ENCODE measurements around the gene TEPSIN. TPM values are rescaled to one million over a fixed set of nuclear protein-coding genes. Genes with fewer than 3 reads are reported as not detected.

Gene TEPSIN
- total and polyA plus RNA-seq, 2 of the 13 experiments (the other 11 are each of a cell fraction or from before 2014, with no cell fraction given), result 16.1 to 18.8 TPM

DNA sequence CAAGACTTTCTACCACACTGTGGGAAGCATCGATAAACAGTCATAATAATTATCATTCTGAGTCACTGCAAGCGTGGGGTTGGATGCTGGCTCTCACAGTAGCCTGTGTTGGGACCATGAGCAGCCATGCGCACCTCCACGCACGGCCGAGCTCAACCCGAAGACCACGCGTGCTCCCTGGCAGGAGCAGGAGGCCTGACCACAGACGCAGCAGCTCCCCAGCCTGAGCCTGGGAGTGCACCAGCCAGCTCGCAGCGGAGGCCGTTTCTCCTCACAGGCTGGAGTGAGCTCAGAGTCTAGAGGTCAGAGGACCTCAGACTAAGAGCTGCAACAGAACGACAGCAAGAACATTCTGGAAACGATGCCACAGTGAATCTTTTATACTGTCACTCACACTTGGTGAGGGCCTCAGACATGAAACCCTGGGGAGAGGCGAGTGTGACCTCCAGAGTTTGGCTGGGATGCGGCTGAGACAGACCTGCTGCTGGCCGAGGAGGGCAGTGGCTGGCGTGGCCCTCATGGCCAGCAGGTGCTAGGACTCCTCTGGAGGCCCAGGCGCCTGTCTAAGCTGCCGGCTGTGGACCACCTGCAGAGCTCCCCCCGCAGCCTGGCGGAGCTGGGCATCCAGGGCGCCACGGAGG lies 6.3 kb upstream of the TEPSIN start (continued):
- TF ChIP-seq, protein P1, sequence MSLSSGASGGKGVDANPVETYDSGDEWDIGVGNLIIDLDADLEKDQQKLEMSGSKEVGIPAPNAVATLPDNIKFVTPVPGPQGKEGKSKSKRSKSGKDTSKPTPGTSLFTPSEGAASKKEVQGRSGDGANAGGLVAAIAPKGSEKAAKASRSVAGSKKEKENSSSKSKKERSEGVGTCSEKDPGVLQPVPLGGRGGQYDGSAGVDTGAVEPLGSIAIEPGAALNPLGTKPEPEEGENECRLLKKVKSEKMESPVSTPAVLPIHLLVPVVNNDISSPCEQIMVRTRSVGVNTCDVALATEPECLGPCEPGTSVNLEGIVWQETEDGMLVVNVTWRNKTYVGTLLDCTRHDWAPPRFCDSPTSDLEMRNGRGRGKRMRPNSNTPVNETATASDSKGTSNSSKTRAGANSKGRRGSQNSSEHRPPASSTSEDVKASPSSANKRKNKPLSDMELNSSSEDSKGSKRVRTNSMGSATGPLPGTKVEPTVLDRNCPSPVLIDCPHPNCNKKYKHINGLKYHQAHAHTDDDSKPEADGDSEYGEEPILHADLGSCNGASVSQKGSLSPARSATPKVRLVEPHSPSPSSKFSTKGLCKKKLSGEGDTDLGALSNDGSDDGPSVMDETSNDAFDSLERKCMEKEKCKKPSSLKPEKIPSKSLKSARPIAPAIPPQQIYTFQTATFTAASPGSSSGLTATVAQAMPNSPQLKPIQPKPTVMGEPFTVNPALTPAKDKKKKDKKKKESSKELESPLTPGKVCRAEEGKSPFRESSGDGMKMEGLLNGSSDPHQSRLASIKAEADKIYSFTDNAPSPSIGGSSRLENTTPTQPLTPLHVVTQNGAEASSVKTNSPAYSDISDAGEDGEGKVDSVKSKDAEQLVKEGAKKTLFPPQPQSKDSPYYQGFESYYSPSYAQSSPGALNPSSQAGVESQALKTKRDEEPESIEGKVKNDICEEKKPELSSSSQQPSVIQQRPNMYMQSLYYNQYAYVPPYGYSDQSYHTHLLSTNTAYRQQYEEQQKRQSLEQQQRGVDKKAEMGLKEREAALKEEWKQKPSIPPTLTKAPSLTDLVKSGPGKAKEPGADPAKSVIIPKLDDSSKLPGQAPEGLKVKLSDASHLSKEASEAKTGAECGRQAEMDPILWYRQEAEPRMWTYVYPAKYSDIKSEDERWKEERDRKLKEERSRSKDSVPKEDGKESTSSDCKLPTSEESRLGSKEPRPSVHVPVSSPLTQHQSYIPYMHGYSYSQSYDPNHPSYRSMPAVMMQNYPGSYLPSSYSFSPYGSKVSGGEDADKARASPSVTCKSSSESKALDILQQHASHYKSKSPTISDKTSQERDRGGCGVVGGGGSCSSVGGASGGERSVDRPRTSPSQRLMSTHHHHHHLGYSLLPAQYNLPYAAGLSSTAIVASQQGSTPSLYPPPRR (CRISPR knock-in tag; IDR thresholded peaks at IDR 0.05; ENCODE audit: borderline replicate concordance), result no peak
- TF ChIP-seq NKX3-1 (CRISPR knock-in tag; IDR thresholded peaks at IDR 0.05) (no peak), DNMT1 (CRISPR knock-in tag; IDR thresholded peaks at IDR 0.05) (0 out of 2 replicates have a peak, but pooled peaks have one; percentile 36), ZNF230 (CRISPR knock-in tag; IDR thresholded peaks at IDR 0.05) (no peak; the same call in 1 of the 2 replicates), ZNF709 (CRISPR knock-in tag; IDR thresholded peaks at IDR 0.05) (no peak), RARG (CRISPR knock-in tag; IDR thresholded peaks at IDR 0.05; ENCODE audit: low read depth) (no peak), ZNF547 (CRISPR knock-in tag; IDR thresholded peaks at IDR 0.05) (0 out of 2 replicates have a peak, but pooled peaks have one; percentile 30), XBP1 (CRISPR knock-in tag; IDR thresholded peaks at IDR 0.05) (no peak)
- TF ChIP-seq, protein P2, sequence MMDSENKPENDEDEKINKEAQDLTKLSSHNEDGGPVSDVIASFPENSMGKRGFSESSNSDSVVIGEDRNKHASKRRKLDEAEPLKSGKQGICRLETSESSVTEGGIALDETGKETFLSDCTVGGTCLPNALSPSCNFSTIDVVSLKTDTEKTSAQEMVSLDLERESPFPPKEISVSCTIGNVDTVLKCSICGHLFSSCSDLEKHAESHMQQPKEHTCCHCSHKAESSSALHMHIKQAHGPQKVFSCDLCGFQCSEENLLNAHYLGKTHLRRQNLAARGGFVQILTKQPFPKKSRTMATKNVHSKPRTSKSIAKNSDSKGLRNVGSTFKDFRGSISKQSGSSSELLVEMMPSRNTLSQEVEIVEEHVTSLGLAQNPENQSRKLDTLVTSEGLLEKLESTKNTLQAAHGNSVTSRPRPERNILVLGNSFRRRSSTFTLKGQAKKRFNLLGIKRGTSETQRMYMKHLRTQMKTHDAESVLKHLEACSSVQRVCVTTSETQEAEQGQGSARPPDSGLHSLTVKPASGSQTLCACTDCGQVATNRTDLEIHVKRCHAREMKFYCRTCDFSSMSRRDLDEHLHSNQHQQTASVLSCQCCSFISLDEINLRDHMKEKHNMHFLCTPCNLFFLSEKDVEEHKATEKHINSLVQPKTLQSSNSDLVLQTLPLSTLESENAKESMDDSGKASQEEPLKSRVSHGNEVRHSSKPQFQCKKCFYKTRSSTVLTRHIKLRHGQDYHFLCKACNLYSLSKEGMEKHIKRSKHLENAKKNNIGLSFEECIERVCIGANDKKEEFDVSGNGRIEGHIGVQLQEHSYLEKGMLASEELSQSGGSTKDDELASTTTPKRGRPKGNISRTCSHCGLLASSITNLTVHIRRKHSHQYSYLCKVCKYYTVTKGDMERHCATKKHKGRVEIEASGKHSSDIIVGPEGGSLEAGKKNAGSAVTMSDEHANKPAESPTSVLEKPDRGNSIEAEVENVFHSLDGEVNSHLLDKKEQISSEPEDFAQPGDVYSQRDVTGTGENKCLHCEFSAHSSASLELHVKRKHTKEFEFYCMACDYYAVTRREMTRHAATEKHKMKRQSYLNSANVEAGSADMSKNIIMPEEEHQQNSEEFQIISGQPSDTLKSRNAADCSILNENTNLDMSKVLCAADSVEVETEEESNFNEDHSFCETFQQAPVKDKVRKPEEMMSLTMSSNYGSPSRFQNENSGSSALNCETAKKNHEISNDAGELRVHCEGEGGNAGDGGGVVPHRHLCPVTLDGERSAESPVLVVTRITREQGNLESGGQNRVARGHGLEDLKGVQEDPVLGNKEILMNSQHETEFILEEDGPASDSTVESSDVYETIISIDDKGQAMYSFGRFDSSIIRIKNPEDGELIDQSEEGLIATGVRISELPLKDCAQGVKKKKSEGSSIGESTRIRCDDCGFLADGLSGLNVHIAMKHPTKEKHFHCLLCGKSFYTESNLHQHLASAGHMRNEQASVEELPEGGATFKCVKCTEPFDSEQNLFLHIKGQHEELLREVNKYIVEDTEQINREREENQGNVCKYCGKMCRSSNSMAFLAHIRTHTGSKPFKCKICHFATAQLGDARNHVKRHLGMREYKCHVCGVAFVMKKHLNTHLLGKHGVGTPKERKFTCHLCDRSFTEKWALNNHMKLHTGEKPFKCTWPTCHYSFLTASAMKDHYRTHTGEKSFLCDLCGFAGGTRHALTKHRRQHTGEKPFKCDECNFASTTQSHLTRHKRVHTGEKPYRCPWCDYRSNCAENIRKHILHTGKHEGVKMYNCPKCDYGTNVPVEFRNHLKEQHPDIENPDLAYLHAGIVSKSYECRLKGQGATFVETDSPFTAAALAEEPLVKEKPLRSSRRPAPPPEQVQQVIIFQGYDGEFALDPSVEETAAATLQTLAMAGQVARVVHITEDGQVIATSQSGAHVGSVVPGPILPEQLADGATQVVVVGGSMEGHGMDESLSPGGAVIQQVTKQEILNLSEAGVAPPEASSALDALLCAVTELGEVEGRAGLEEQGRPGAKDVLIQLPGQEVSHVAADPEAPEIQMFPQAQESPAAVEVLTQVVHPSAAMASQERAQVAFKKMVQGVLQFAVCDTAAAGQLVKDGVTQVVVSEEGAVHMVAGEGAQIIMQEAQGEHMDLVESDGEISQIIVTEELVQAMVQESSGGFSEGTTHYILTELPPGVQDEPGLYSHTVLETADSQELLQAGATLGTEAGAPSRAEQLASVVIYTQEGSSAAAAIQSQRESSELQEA (CRISPR knock-in tag; IDR thresholded peaks at IDR 0.05; ENCODE audit: not compliant biosample characterization), result peak; percentile 85
- TF ChIP-seq, protein P3, sequence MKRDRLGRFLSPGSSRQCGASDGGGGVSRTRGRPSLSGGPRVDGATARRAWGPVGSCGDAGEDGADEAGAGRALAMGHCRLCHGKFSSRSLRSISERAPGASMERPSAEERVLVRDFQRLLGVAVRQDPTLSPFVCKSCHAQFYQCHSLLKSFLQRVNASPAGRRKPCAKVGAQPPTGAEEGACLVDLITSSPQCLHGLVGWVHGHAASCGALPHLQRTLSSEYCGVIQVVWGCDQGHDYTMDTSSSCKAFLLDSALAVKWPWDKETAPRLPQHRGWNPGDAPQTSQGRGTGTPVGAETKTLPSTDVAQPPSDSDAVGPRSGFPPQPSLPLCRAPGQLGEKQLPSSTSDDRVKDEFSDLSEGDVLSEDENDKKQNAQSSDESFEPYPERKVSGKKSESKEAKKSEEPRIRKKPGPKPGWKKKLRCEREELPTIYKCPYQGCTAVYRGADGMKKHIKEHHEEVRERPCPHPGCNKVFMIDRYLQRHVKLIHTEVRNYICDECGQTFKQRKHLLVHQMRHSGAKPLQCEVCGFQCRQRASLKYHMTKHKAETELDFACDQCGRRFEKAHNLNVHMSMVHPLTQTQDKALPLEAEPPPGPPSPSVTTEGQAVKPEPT (CRISPR knock-in tag; IDR thresholded peaks at IDR 0.05; ENCODE audit: low read depth), result 0 out of 2 replicates have a peak, but pooled peaks have one; percentile 59
- TF ChIP-seq, protein P4, sequence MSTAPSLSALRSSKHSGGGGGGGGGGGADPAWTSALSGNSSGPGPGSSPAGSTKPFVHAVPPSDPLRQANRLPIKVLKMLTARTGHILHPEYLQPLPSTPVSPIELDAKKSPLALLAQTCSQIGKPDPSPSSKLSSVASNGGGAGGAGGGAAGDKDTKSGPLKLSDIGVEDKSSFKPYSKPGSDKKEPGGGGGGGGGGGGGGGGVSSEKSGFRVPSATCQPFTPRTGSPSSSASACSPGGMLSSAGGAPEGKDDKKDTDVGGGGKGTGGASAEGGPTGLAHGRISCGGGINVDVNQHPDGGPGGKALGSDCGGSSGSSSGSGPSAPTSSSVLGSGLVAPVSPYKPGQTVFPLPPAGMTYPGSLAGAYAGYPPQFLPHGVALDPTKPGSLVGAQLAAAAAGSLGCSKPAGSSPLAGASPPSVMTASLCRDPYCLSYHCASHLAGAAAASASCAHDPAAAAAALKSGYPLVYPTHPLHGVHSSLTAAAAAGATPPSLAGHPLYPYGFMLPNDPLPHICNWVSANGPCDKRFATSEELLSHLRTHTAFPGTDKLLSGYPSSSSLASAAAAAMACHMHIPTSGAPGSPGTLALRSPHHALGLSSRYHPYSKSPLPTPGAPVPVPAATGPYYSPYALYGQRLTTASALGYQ (CRISPR knock-in tag; IDR thresholded peaks at IDR 0.05), result 0 out of 2 replicates have a peak, but pooled peaks have one; percentile 21
